HG03460 (cell line): ENCODE data around the gene ANTXR1.

ENCODE experiments used
- ATAC-seq: cut with Tn5 transposase; IDR thresholded peaks from one replicate; pipeline ENCODE4 v1.9.1; 2021; ENCODE audit not compliant: unreplicated experiment

The ANTXR1 gene

GRCh38 chr2:69175790-69176715 is 163.1 kb downstream of the ANTXR1 start:
- no peak for ATAC-seq

GRCh38 chr2:69177063-69177771 is 164.2 kb downstream of the ANTXR1 start:
- no peak for ATAC-seq

GRCh38 chr2:69177785-69178636 is 165.0 kb downstream of the ANTXR1 start:
- ATAC-seq: peak; percentile 86

GRCh38 chr2:69178756-69179155 is 165.8 kb downstream of the ANTXR1 start:
- ATAC-seq: no peak

GRCh38 chr2:69180227-69180626 is 167.2 kb downstream of the ANTXR1 start:
- ATAC-seq: no peak

- ATAC-seq: no peak
Observed at GRCh38 chr2:69180974-69181373, 168.0 kb downstream of the ANTXR1 start.

GRCh38 chr2:69181806-69182427 is 168.9 kb downstream of the ANTXR1 start:
- no peak for ATAC-seq

GRCh38 chr2:69183659-69184058 is 170.7 kb downstream of the ANTXR1 start:
- no peak for ATAC-seq

GRCh38 chr2:69184224-69184623 is 171.2 kb downstream of the ANTXR1 start:
- no peak for ATAC-seq

GRCh38 chr2:69185807-69186206 is 172.8 kb downstream of the ANTXR1 start:
- no peak for ATAC-seq

- no peak for ATAC-seq
Observed at GRCh38 chr2:69186614-69187013, 173.6 kb downstream of the ANTXR1 start.

GRCh38 chr2:69188182-69188900 is 175.4 kb downstream of the ANTXR1 start:
- ATAC-seq: no peak

GRCh38 chr2:69190743-69191404 is 177.9 kb downstream of the ANTXR1 start:
- no peak for ATAC-seq

GRCh38 chr2:69191634-69192033 is 178.7 kb downstream of the ANTXR1 start:
- no peak for ATAC-seq

- no peak for ATAC-seq
Observed at GRCh38 chr2:69192176-69192945, 179.4 kb downstream of the ANTXR1 start.

- ATAC-seq: no peak
Observed at GRCh38 chr2:69195706-69196105, 182.7 kb downstream of the ANTXR1 start.

GRCh38 chr2:69196327-69197117 is 183.5 kb downstream of the ANTXR1 start:
- no peak for ATAC-seq

- ATAC-seq: no peak
Observed at GRCh38 chr2:69200107-69200520, 187.1 kb downstream of the ANTXR1 start.
